CD4-positive, CD25-positive, alpha-beta regulatory T cell (primary cell): ENCODE results near the gene FAM177A1. TPM values are rescaled to one million over a fixed set of nuclear protein-coding genes. Genes with fewer than 3 reads are reported as not detected.
"Not testable (repeated sequence)": the region's sequence is repeated elsewhere in the genome, so short reads cannot be mapped to it uniquely, and the experiment has no call there.

Source experiments
- ATAC-seq, 2 donors: fragments of 150-1000 bp; cut with Tn5 transposase; one replicate each; pipeline ENCODE4 v1.10.0; 2021; ENCODE audit warnings: low read depth in 2 of 2, moderate number of reproducible peaks in 2 of 2, moderate library complexity in 1 of 2
- DNase-seq, 3 donors: peaks; one replicate each; pipeline versions ENCODE4 v3.0.0 to v3.0.0-alpha.2; 2012 to 2022; ENCODE audit warnings: mixed read lengths in 1 of 3
- H3K27ac ChIP-seq: one replicate; pipeline ENCODE4 v1.7.0; 2013; ENCODE audit warnings: mild to moderate bottlenecking, low read length; ENCODE audit not compliant: insufficient read depth, poor library complexity, severe bottlenecking
- H3K27me3 ChIP-seq: one replicate; pipeline ENCODE4 v1.7.0; 2013; ENCODE audit warnings: low read length; ENCODE audit not compliant: control insufficient read depth, insufficient read depth
- H3K36me3 ChIP-seq: one replicate; pipeline ENCODE4 v1.7.0; 2013; ENCODE audit warnings: mild to moderate bottlenecking, low read length, moderate library complexity; ENCODE audit not compliant: control insufficient read depth, insufficient read depth
- H3K4me1 ChIP-seq: 2 replicates; pipeline ENCODE4 v1.7.0; 2013; ENCODE audit warnings: mild to moderate bottlenecking, low read length; ENCODE audit not compliant: insufficient read depth, control insufficient read depth, poor library complexity, severe bottlenecking
- H3K4me3 ChIP-seq: one replicate; pipeline ENCODE4 v1.7.0; 2013; ENCODE audit warnings: low read depth, mild to moderate bottlenecking, low read length, moderate library complexity
- H3K9me3 ChIP-seq, 2 experiments: 1 replicate in 1 of 2; 2 replicates in 1 of 2; pipeline ENCODE4 v1.7.0; 2013; ENCODE audit warnings: low read length in 2 of 2, mild to moderate bottlenecking in 1 of 2, moderate library complexity in 1 of 2; ENCODE audit not compliant: control insufficient read depth in 2 of 2
- H3K27ac Mint-ChIP-seq, 3 donors: one replicate each; pipeline ENCODE4 v1.8.0; 2020 to 2022; ENCODE audit warnings: mild to moderate bottlenecking in 3 of 3, mixed read lengths in 3 of 3, moderate library complexity in 2 of 3
- H3K27me3 Mint-ChIP-seq: one replicate; pipeline ENCODE4 v1.8.0; 2022; ENCODE audit warnings: mild to moderate bottlenecking, mixed read lengths
- H3K36me3 Mint-ChIP-seq: one replicate; pipeline ENCODE4 v1.8.0; 2020; ENCODE audit warnings: mixed read lengths
- H3K4me1 Mint-ChIP-seq, 4 donors: one replicate each; pipeline ENCODE4 v1.8.0; 2020 to 2022; ENCODE audit warnings: mixed read lengths in 4 of 4, mild to moderate bottlenecking in 1 of 4
- H3K4me3 Mint-ChIP-seq, 4 donors: one replicate each; pipeline ENCODE4 v1.8.0; 2020 to 2022; ENCODE audit warnings: mild to moderate bottlenecking in 4 of 4, mixed read lengths in 4 of 4, moderate library complexity in 3 of 4
- H3K9me3 Mint-ChIP-seq, 7 donors: one replicate each; pipeline ENCODE4 v1.8.0; 2020 to 2022; ENCODE audit warnings: mixed read lengths in 7 of 7, mild to moderate bottlenecking in 3 of 7, moderate library complexity in 2 of 7
- polyA plus RNA-seq, 4 donors: library from polyadenylated mRNA; unstranded; fragments of 300-500 nt; fragmentation: Illumina TruSeq; gene quantifications; one replicate each; pipeline ENCODE4 v1.2.3, GENCODE V29; 2021
- total RNA-seq: library from RNA; stranded (reverse); gene quantifications from one replicate; pipeline ENCODE4 v1.2.3, GENCODE V29; 2022

Gene FAM177A1
- total and polyA plus RNA-seq, 5 donors from 2014 or later: 51.5 to 152 (median 62.3) TPM

GRCh38 chr14:35083530-35084150, 37.6 kb downstream of the FAM177A1 start:
- H3K4me3 Mint-ChIP-seq: no peak overlapping the region
- ATAC-seq (no peak), DNase-seq (no peak)
- no peaks in the 10 kb centered on the region for H3K9me3 Mint-ChIP-seq
- H3K27me3 Mint-ChIP-seq: no peaks in the 10 kb centered on the region
- Histone ChIP-seq H3K4me1 (no peaks in the 10 kb centered on the region), H3K36me3 (peaks cover 81% of the 10 kb centered on the region), H3K4me3 (no peak overlapping the region), H3K27ac (no peak overlapping the region), H3K9me3 (no peaks in the 10 kb centered on the region), H3K27me3 (no peaks in the 10 kb centered on the region)
- no peak overlapping the region for H3K27ac Mint-ChIP-seq
- H3K36me3 Mint-ChIP-seq: peaks cover 49% of the 10 kb centered on the region
- H3K4me1 Mint-ChIP-seq: peaks cover 0 to 5% (median 0%) of the 10 kb centered on the region in 4 donors

GRCh38 chr14:35085441-35085840, 39.4 kb downstream of the FAM177A1 start:
- Histone ChIP-seq H3K9me3 (no peaks in the 10 kb centered on the region), H3K27ac (no peak overlapping the region), H3K4me1 (no peaks in the 10 kb centered on the region), H3K4me3 (no peak overlapping the region), H3K27me3 (no peaks in the 10 kb centered on the region), H3K36me3 (peaks cover 81% of the 10 kb centered on the region)
- H3K9me3 Mint-ChIP-seq: no peaks in the 10 kb centered on the region
- H3K4me1 Mint-ChIP-seq: peaks cover 0 to 3% (median 0%) of the 10 kb centered on the region in 4 donors
- no peak for ATAC-seq
- H3K27ac Mint-ChIP-seq: peak overlapping the region; percentile 2 to 20 (median 4)
- H3K27me3 Mint-ChIP-seq: no peaks in the 10 kb centered on the region
- H3K4me3 Mint-ChIP-seq: no peak overlapping the region
- DNase-seq: no peak
- H3K36me3 Mint-ChIP-seq: peaks cover 43% of the 10 kb centered on the region

- H3K4me3 ChIP-seq: no peak overlapping the region
- H3K36me3 Mint-ChIP-seq: peaks cover 34% of the 10 kb centered on the region
- no peak overlapping the region for H3K27ac ChIP-seq
- peaks cover 0 to 3% (median 0%) of the 10 kb centered on the region in 4 donors for H3K4me1 Mint-ChIP-seq
- H3K36me3 ChIP-seq: peaks cover 65% of the 10 kb centered on the region
- ATAC-seq (no peak), DNase-seq (no peak)
- no peaks in the 10 kb centered on the region for H3K27me3 ChIP-seq
- H3K9me3 ChIP-seq: no peaks in the 10 kb centered on the region
- no peak overlapping the region for H3K4me3 Mint-ChIP-seq
- H3K9me3 Mint-ChIP-seq: no peaks in the 10 kb centered on the region
- no peaks in the 10 kb centered on the region for H3K27me3 Mint-ChIP-seq
- no peak overlapping the region for H3K27ac Mint-ChIP-seq
- H3K4me1 ChIP-seq: no peaks in the 10 kb centered on the region
Measured at GRCh38 chr14:35088514-35088913, 42.4 kb downstream of the FAM177A1 start.

DNA sequence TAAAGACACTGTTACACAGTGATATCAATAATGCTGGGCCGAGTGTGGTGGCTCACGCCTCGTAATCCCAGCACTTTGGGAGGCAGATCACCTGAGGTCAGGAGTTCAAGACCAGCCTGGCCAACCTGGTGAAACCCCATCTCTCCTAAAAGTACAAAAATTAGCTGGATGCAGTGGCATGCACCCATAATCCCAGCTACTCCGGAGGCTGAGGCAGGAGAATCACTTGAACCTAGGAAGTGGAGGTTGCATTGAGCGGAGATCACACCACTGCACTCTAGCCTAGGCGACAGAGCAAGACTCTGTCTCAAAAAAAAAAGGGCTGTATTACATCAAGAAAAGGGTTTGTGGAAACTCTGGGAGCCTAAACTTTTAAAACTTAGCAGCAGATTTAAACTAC, 48.6 kb downstream of the FAM177A1 start:
- not testable (repeated sequence) for H3K27me3 ChIP-seq, H3K9me3 Mint-ChIP-seq, ATAC-seq, H3K4me3 ChIP-seq, DNase-seq, H3K27me3 Mint-ChIP-seq, H3K4me3 Mint-ChIP-seq, H3K27ac ChIP-seq, H3K4me1 ChIP-seq, H3K27ac Mint-ChIP-seq, H3K4me1 Mint-ChIP-seq, H3K9me3 ChIP-seq
- peaks cover 23% of the 10 kb centered on the region for H3K36me3 Mint-ChIP-seq
- H3K36me3 ChIP-seq: peaks cover 65% of the 10 kb centered on the region

DNA sequence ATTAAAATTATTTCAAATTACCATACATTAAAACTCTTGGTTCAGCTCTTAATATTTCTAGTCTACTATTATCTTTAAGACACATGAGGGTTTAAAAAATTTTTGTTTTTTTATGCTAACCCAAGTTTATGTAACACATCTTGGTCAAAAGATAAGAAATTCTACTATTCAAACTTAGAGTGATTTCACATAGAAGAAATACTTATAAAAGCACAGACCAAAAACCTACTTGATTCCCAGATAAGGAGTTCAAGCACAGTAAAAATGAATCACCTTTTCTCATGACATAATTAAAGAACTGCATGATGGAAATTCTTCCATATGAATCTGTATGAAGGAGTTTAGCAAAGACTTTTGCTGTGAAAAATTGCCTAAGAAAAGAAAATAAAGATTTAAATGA, 61.8 kb downstream of the FAM177A1 start:
- Histone ChIP-seq H3K27ac (no peak overlapping the region), H3K9me3 (no peaks in the 10 kb centered on the region), H3K4me1 (no peaks in the 10 kb centered on the region), H3K36me3 (peaks cover 87% of the 10 kb centered on the region), H3K27me3 (no peaks in the 10 kb centered on the region), H3K4me3 (no peak overlapping the region)
- Mint-ChIP-seq H3K36me3 (peaks cover 53% of the 10 kb centered on the region), H3K4me1 (peaks cover 3 to 20% (median 8%) of the 10 kb centered on the region in 4 donors), H3K9me3 (no peaks in the 10 kb centered on the region), H3K4me3 (no peak overlapping the region), H3K27ac (no peak overlapping the region), H3K27me3 (no peaks in the 10 kb centered on the region)
- no peak for ATAC-seq
- DNase-seq: no peak

- no peak overlapping the region for H3K27ac ChIP-seq
- no peak for ATAC-seq
- peaks cover 8 to 39% (median 26%) of the 10 kb centered on the region in 4 donors for H3K4me1 Mint-ChIP-seq
- H3K27me3 ChIP-seq: no peaks in the 10 kb centered on the region
- no peak for DNase-seq
- peaks cover 70% of the 10 kb centered on the region for H3K36me3 ChIP-seq
- no peak overlapping the region for H3K4me3 Mint-ChIP-seq
- no peaks in the 10 kb centered on the region for H3K4me1 ChIP-seq
- H3K9me3 Mint-ChIP-seq: no peaks in the 10 kb centered on the region
- H3K27me3 Mint-ChIP-seq: no peaks in the 10 kb centered on the region
- H3K27ac Mint-ChIP-seq: peak overlapping the region in 1 of 3 donors; percentile 2
- H3K36me3 Mint-ChIP-seq: peaks cover 50% of the 10 kb centered on the region
- H3K9me3 ChIP-seq: no peaks in the 10 kb centered on the region
- H3K4me3 ChIP-seq: no peak overlapping the region
Measured at GRCh38 chr14:35112641-35113040, 66.6 kb downstream of the FAM177A1 start.

DNA sequence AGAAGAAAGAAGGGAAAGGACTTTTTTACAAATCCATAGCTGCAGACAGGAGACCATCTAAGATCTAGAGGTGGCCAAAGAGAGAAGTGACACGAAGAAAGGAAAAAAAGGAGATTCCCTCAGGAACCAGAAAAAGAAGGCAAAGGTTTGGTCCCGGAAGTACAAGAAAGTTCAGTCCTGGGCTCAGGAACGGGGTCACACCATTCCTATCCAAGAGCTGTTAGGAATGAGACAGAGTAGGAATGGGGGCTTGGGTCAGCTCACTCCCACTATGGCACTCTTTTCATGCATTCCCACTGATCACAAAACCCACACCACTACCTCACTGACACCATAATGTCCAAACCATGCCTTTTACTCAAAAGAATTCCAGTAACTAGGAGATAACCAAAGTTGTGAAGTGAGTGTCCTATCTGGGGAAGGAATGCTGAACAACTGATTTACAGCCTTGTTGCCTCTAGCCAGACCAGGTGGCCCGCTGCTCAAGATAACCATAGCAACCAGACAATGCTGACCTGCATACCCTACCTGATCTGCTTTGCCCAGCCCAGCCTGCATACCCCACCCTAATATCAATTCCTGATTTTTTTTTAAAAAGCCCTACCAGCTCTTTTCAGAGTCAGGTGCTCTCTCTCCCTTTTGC, 67.4 kb downstream of the FAM177A1 start:
- Mint-ChIP-seq H3K36me3 (peaks cover 54% of the 10 kb centered on the region), H3K27ac (peak overlapping the region in 1 of 3 donors; percentile 86), H3K27me3 (no peaks in the 10 kb centered on the region), H3K4me1 (peaks cover 14 to 46% (median 30%) of the 10 kb centered on the region in 4 donors), H3K4me3 (no peak overlapping the region), H3K9me3 (no peaks in the 10 kb centered on the region)
- Histone ChIP-seq H3K4me3 (no peak overlapping the region), H3K27ac (no peak overlapping the region), H3K4me1 (no peaks in the 10 kb centered on the region), H3K27me3 (no peaks in the 10 kb centered on the region), H3K9me3 (no peaks in the 10 kb centered on the region), H3K36me3 (peaks cover 67% of the 10 kb centered on the region)
- DNase-seq (no peak), ATAC-seq (no peak)

DNA sequence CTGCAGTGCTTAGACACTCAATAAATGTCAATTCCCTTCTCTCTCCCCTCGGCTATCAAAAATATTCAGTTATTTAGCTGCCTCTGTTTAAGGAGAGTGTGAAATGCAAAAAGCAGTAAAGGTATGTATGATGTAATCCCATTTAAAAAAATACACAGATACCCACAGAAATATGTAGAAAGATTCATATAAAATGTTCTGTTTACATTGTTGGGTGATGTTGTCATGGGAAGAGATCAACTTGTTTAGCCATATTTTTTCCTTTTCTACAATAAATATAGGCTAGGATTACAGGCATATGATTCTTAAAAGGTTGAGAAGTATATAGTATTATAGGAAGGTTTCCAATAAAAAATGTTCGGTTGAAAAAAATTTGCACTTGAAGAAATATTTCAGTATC, 68.0 kb downstream of the FAM177A1 start:
- no peaks in the 10 kb centered on the region for H3K9me3 Mint-ChIP-seq
- no peaks in the 10 kb centered on the region for H3K9me3 ChIP-seq
- no peak overlapping the region for H3K4me3 Mint-ChIP-seq
- H3K4me1 ChIP-seq: peaks cover 2% of the 10 kb centered on the region
- H3K4me3 ChIP-seq: no peak overlapping the region
- peaks cover 14 to 53% (median 30%) of the 10 kb centered on the region in 4 donors for H3K4me1 Mint-ChIP-seq
- DNase-seq (no peak), ATAC-seq (no peak)
- H3K36me3 ChIP-seq: peaks cover 62% of the 10 kb centered on the region
- peak overlapping the region in 1 of 3 donors; percentile 65 for H3K27ac Mint-ChIP-seq
- no peaks in the 10 kb centered on the region for H3K27me3 Mint-ChIP-seq
- no peaks in the 10 kb centered on the region for H3K27me3 ChIP-seq
- peaks cover 54% of the 10 kb centered on the region for H3K36me3 Mint-ChIP-seq
- no peak overlapping the region for H3K27ac ChIP-seq
